HG03439 (cell line): ENCODE measurements around the gene FRMPD4.

Experiments used
- ATAC-seq: cut with Tn5 transposase; IDR thresholded peaks from one replicate; pipeline ENCODE4 v1.9.1; 2021; ENCODE audit warnings: mild to moderate bottlenecking, moderate library complexity; ENCODE audit not compliant: unreplicated experiment

Gene FRMPD4

DNA sequence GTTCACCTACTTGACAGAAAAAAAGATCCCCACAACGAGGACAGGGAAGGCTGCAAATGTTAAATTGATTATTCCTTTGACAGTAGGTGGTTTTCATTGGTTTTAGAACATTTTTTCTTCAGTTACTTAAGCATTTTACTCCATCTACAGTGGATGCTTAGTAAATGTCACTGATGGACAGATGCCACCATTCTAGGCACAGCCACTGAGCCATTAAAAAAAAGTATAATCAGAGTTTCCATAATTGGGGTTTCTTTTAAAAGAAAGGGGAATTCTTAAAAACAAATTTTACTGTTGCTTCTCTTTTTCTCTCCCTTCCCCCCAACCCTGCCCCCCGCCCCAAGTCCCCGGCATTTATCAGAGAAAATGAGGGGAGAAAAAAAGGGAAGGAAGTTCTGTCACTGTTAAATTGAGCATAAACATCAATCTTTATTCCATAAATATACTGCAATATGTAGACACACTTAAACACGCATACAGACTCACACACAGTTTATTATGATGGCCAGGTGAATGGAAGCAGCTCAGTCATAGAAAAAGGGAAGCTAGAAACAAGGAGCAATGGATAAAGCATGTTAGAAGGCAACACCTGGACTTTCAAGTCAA, 573.3 kb downstream of the FRMPD4 start:
- no peak for ATAC-seq

DNA sequence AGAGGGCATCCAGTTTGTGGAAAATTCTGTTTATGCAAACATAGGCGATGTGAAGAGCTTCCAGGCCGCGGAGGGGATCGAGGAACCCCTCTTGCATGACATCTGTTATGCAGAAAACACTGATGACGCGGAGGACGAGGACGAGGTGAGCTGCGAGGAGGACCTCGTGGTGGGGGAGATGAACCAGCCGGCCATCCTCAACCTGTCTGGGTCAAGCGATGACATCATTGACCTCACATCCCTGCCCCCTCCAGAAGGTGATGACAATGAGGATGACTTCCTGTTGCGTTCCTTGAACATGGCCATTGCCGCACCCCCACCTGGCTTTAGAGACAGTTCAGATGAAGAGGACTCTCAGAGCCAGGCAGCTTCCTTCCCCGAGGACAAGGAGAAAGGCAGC, 578.3 kb downstream of the FRMPD4 start:
- no peak for ATAC-seq

- ATAC-seq: no peak
Observed at GRCh38 chrX:12719837-12720236, 581.6 kb downstream of the FRMPD4 start.

DNA sequence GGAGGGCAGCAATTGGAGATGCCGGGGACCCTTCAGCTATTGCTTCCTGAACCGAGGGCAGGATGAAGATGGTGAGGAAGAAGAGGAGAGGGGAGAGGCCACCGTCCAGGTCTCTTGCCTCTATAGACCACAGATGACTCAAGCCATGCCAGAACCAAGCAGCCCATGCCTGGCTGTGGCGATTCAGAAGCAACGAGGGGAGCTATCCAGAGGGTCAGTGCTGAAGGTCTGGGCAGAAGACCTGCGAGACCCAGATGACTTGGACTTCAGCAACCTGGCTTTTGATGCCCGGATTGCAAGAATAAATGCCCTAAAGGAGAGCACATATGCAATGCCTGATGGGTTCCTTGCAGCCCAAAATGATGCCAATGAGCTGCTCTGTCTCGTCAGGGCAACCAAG, 582.8 kb downstream of the FRMPD4 start:
- no peak for ATAC-seq

GRCh38 chrX:12722314-12722713, 584.0 kb downstream of the FRMPD4 start:
- ATAC-seq: no peak

GRCh38 chrX:12741416-12741815, 603.1 kb downstream of the FRMPD4 start:
- ATAC-seq: no peak

GRCh38 chrX:12747433-12747832, 609.2 kb downstream of the FRMPD4 start:
- ATAC-seq: no peak

- no peak for ATAC-seq
Observed at GRCh38 chrX:12751887-12752286, 613.6 kb downstream of the FRMPD4 start.

- no peak for ATAC-seq
Observed at GRCh38 chrX:12753366-12753765, 615.1 kb downstream of the FRMPD4 start.

- ATAC-seq: no peak
Observed at GRCh38 chrX:12758291-12758690, 620.0 kb downstream of the FRMPD4 start.

- ATAC-seq: no peak
Observed at GRCh38 chrX:12767856-12768255, 629.6 kb downstream of the FRMPD4 start.

DNA sequence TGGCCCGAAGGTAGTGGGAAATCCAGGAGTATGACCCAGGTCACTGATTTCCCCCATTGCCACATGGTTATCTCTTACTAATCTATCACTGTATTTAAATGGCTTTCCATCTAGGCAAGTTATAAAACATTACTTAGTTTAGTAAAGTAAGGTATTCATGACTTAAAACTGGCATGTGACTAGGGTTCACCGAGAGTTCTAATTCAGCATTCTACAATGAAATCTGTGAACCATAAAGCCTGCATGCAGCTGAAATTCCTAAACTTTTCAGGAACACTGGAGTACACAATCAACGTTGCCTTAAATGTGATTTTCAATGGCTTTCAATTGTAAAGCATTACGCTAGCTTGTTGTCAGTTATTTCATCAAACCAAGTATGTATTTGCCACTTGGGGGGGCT, 630.2 kb downstream of the FRMPD4 start:
- no peak for ATAC-seq

DNA sequence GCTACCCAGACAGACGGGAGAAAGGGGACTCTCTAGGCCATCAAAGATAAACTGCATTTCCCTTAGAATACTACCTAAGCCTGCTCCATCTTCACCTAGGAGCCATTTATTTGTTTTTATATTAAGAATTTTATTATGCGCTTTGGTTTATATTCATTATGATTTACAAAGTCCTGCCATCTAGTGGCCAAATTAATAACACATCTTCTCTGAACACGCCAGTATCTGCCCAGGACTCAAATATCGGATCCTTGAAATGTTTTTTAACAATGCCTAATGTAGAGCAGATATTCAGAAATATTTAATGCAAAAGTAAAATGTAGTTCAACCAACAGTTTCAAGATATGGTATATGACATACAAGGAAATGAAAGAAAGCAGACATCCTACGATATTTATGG, 632.2 kb downstream of the FRMPD4 start:
- no peak for ATAC-seq

- peak; percentile 93 for ATAC-seq
Observed at GRCh38 chrX:12771445-12772069, 633.3 kb downstream of the FRMPD4 start.
